NCI-H2227 treated with DMSO at 0.1 percent for 48 hours (cell line): ENCODE results near the gene FAM50B.

Experiments used
- DNase-seq: peaks from one replicate; lab custom pipeline; 2025; lab: John Stamatoyannopoulos, UW

The FAM50B gene

DNA sequence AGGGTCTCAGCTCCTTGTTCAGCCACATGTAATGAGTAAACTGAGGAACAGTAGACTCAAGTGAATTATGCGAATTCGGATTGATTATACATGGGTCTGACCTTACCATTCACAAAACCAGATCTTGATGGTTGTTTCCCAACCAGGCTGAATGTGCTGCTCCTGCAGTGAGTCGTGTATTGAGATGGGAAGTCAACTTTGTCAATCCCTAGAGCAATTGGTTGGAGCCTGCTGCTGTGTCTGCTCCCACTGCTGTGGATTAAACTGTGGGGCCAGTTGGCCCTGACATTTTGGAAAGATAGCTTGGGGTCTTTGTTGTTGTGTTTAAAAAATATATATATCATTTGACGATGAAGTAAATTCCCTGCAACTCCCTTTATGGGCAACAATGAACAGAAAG is 23.9 kb downstream of the FAM50B start:
- no peak for DNase-seq

DNA sequence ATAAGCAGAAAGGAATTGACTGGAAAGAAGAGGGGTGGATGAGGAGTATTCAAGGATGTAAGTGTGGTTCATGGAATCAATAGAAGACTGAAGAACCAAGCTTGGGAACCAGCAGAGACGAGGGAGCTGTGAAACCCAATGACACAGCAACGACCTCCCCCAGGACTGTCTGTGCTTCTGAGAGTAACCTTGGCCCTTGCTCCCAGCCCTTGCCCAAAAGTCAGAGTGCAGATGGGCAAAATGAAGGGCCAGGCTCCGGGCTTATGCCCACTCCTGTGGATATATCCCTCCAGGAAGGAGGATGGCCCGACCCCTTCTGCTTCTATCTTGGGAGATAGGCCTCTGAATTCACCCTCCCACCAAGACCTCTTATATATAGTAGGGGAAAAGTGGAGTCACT is 24.9 kb downstream of the FAM50B start:
- no peak for DNase-seq

DNA sequence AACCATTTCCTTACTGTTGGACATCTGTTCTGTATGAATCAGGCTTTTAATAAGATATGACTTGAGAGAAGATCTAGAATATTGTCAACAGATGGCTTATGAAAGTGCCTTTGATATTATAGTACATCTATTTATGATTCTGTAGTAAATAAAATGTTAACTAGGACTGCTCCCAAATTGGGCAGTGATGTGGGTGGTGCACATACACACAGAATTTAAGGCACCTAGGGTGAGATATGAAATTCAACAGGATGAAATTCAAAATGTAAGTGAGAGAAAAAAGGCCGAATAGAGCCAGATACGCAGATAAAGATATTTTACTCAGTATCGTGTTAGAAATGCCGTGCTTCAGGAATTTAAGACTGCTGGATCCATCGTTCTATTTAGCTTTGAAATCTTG is 26.3 kb downstream of the FAM50B start:
- no peak for DNase-seq

DNA sequence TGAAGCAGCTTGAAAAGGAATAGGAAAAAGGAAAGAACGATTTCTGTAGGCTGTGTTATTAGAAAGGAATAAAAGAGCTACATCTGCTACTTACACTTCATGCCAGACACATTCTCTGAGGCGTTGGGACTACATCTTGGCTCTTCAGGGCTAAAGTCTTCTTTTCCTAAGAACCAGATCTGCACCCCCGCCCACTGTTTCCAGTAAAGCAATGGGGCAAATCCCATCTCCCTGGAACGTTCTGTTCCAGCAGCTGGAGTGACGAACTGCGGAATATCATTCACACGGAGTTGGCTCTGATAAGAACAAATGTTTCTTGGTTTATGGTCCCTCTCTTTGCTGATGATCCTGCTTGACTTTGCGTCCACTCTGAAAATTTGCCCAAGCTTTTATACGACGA is 26.9 kb downstream of the FAM50B start:
- no peak for DNase-seq

DNA sequence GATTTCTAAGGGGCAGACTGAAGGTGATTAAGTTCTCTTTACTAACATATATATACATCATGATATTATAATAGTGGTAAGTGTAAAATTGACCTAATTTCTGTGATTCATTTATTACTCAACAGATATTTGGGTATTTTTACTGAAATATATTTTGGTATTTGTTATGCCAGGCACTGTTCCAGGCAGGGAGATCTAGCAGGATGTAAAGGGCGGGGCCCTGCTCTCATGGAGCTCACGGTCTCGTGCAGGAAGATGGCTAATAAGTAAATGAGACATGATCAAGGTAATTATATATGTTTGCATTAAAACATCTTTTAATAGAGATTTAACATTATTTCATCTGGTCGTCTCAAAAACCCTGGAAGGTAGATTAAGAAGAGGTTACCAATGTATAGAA is 27.7 kb downstream of the FAM50B start:
- no peak for DNase-seq

DNA sequence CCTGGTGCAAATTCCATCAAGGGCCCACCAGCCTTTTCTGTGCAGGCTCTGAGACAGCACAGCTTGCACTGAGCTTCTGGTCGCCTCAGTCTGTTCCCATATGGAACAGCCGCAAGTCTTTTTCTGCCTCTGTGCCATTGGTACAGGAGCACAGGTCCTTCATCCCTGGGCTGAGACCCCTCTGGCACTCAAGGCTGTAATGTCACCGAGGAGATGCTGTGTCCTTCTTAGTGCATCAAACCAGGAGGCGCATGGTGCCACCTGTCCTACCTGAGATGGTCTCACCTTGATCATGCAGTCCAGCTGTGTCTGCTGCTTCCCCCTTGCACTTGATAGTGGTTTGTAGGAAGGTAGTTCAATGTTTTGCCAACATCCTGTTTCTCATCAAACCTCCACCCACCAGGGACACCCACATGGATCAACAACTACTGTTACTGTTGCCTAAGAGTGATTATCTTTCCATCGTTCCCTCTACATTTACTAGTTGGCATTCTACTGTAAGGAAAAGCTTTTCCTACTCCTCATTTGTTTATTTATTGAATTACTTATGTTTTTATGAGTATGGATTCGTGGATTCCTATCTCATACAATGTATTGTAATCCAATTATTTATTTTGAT is 29.0 kb downstream of the FAM50B start:
- no peak for DNase-seq

DNA sequence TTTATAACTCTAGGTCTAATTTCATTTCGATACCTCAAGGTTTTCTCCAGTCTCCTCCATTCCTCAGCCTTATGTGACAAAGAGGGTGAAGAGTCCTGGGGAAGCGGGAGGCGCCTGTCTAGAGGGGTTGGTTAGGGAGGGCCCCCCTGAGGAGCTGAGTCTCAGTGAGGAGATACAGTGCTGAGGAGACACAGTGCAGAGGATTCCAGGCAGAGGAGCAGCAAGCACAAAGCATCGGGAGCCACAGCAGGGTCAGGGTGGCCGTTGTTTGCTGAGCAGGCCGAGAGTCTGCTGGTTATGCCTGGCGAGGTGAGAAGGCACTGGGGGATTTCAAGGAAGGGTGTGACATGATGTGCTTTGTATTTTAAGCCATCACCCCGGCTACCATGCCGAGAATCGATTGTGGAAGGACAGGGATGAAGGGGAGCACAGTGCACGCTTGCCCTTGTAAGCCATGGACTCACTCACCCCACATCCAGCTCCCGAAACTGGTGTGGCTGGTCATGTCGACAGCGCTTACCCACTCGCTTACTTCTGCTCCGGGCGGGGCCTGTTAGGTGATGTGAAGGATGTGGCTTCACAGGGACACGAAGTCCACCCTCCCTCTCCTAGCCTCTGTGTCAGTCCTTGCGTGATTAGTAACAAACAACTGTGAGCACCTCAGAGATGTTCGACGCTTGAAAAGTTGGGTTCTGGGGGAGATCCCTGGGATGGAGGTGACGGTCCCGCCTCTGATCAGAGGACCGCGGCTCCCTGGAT is 30.2 kb downstream of the FAM50B start:
- DNase-seq, result no peak

DNA sequence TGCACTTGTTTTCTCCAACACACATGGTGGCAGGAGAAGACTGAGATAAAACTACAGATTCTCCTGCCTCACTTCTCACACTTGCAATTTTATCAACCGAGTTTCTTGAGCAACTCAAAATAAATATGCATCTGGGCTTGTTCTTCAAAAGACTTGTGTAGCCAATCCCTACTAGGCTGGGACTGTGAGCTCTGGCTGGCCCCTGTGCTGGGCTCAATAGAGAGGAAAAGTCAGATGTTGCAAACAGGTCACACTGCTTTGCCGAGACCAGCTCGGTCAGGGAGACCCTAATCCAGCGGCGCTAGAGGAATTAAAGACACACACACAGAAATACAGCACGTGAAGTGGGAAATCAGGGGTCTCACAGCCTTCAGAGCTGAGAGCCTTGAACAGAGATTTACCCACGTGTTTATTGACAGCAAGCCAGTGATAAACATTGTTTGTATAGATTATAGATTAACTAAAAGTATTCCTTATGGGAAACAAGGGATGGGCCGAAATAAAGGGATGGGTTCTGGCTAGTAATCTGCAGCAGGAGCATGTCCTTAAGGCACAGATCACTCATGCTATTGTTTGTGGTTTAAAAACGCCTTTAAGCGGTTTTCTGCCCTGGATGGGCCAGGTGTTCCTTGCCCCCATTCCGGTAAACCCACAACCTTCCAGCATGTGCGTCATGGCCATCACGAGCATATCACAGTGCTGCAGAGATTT is 32.7 kb downstream of the FAM50B start:
- DNase-seq, result no peak

DNA sequence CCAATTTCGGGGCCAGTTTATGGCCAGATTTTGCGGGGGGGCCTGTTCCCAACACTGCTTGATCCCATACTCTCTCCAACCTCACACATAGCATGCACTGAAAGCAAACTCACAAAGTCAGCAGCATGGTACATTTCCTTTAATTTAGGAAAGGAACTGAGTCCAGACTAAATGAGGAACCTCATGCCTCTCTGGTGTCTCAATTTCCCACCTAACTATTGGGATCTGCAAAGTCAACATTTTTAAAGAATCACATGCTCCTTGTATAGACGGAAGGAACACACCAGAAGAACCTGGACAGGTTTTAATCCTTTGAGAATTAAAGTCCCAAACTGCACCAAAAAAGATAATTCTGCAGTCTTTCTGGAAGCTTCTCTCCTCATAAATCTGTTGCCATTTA is 33.3 kb downstream of the FAM50B start:
- DNase-seq, result no peak

DNA sequence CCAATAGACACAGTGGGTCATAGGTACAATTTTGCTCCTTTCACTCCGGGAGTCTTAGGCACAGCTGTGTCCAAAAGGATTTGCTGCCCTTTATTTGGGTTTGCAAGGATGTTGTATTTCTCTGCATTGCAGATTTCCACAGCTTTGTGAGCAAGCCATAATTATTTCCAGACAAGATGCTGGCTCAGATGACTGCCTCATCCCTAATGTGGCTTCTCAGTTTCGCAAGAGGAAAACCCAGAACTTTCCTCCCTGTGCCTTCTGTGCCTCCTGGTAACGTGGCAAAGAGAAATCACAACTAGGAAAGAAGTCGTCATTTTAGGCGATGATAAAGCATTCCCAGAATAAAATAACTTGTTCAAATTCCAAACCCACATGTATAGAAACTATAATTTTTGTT is 33.7 kb downstream of the FAM50B start:
- no peak for DNase-seq

DNA sequence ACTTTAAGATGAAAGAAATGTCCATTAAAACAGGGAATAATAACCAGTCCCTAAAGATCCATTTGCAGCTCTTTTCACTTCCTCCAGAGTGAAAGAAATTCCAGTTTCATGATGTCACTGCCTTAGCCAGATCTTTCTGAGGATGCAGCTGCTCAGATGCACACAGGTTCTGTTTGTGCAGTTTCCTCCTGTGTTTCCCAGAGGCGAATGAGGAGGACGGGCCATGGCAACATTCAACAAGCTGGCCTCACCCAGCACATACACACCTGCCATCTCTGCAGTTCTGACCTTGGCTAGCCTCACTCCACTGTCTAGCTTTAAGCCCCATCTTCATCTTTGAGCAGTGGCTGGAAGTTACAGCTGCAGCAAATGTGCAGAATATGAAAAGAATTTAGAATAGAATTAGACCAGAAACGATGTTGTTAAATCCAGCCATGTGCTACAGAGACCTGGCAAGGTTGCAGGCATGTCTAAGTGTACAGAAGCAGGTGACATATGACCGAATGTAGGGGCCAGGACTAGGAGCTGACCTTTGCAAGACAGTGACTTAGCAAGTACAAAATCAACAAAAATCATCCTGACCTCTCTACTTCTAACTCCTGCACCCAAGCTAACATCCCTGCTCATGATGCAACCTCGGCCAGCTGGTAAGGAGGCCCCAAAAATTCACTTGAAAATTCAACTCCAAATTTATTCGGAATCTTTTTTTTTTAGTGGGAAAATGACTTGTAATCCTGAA is 35.0 kb downstream of the FAM50B start:
- no peak for DNase-seq

DNA sequence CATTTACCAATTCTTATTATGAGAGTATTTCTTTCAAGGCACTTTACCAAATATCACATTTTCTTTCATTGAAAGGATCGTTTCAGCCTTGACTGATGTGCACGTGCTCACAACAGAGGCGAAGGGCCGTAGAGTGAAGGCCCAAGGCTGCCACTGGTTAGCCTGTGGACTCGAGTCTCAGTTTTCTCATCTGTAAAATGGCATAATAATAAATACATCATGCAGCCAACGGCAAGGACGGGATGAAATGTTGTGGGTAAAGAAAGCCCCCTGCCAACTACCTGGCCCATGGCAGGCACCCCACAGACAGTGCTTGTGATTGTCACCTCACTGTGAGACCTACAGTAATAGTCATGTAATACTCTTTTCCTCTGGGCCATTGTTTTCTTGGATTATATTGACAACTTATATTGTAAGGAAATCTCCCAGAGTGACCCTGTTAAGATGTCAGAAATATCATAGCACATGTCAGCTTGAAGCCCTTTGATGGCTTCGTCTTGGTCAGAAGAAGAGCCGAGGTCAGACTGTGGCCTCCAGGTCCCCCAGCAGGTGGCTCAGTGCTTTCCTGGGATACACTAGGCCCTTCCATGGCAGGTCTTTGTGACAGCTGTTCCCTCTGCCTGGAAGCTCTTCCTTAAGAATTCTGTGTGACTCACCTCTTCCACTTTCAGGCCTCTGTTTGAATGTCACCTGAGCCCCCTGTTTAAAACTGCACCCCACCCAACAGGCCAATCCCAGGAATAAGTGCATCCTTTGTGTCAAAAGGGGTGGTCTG is 36.3 kb downstream of the FAM50B start:
- no peak for DNase-seq

DNA sequence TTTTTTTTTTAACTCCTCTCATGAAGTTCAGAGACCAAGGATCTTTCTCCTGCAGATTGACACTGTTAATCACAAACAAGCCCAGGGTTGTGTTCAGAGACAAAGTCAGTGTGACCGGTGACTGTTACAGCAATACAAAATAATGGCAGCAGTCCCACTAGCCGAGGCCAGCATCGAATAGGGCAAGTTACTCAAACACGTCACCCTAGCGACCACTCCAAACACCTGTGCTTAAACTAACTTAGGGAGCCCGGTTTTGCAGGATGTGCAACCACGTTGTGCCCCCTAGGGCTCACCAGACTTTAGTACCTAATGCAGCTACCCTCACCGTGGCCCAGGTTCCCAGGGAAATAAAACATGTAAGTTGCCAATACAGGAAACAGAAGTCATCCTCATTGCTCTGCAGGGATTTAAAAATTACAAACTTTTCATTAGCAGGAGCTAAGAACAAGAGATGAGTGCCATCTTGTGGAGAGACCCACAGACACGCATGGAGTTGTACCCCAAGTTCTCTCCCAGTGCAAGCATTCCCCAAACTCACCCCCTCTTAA is 38.1 kb downstream of the FAM50B start:
- no peak for DNase-seq

DNA sequence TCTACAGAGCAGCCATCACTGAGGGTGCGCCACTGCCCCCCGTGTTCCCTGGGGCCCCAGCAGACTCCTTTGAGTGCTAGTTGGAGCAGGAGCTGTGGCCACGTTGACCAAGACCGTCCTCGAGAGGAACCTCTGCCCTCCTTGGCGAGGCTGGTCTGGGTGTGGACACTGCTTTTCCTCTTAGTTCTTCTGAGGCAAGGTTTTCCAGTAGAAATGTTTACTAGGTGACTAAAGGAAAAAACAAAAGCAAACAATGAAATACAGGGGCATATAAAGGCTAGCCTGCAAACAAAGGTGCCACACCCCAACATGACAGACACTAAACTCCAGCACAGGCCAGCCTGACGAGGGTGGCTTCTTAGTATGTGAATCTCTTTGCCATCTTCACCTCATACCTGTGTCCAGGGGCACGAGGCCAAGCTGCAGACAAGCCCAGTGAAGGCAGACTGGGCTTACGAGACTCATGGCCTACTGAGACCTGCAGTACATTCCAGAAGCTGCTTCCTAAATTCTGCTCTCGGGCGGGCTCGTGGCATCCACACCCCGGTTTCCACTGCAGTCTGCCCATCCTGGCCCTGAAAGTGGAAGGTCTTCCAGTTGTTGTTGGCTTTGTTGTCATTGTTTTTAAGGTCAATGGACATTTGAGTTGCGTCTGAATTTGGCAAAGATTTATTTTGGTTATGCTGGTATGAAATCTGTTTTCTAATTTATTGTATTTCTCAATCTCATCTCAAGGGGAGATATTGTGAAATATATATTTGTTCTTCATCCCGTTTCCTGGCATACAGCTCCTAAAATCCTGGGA is 39.2 kb downstream of the FAM50B start:
- no peak for DNase-seq

DNA sequence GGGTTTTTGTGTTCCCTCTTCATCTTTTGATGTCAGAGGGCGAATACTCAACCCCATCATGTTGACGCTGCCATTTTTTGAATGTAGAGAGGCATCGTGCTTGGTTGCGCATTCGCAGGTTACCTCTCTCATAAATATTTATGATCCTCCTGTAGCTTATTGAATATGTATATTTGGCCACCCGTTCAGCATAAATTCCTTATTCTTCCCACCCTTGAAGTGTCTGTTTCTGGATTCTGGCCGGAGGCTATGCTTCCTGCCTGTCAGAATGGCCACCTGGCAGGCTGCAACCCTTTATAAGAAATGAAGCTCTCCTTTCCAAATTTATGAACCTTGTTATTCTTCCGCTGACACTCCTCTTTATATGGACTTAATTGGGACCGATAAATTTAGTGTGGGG is 40.9 kb downstream of the FAM50B start:
- DNase-seq, result no peak

DNA sequence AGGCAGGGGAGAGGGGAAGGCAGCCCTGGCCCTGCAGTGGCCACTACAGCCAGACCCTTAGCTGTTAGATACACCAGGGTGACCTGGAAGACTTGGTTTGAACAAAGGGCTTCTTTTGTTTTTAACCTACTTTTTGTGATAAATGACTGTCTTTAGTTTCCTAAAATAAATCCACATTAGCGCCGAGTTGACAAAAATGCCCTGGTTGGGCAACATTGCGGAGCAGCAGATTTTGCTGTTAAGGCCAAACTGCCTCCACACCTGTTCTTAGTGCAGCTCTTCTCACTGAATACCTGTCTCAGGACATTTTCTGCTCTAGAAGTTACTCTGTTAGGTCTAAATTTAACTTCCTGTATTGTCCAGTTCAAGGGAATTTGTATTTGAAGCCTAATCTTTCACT is 42.7 kb downstream of the FAM50B start:
- DNase-seq, result no peak

DNA sequence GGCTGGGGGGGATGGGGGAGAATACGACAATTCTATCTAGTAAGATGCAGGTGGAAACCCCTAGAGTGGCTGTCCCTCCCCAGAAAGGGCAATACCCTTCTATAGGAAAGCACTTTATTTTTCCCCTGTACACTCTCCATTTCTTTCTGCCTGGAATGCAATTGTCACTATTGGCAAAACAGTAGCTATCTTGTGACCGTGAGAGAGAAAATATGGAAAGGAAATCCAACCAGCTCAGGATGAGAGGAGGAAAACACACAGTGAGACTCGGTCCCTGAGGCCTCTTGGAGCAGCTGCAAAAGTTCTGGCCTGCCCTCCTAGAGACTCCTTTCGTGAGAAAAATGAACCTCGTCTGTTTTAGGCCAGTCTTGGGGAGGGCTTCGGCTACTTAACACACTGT is 43.4 kb downstream of the FAM50B start:
- no peak for DNase-seq

DNA sequence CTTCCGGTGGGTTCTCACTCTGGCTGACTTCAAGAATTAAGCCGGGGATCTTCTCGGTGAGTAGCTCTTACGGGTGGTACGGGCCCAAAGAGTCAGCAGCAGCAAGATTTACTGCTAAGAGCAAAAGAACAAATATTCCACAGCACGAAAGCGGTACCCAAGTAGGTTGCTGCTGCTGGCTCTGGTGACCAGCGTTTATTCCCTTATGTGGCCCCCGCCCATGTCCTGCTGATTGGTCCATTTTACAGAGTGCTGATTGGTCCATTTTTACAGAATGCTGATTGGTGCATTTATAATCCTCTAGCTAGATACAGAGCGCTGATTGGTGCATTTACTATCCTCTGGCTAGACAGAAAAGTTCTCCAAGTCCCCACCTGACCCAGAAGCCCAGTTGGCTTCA is 44.3 kb downstream of the FAM50B start:
- no peak for DNase-seq

DNA sequence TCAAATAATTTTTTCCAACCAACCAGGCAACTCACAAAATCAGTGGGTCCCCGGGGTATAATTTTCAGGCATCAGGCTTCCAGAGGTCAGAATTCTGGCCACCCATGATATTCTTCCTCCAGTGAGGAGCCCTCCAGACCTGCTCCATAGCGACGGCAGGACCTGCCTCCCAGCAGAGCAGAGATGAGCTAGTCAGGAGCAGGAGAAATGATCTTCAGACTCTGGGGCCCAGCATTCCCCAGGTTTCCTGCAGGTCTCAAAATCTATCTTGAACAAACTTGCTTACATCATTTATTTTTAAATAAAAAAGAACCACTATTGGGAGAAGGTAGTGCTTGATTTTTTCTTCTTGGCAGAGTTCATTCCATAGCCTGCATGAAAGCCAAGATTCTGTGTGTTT is 44.7 kb downstream of the FAM50B start:
- DNase-seq, result no peak

DNA sequence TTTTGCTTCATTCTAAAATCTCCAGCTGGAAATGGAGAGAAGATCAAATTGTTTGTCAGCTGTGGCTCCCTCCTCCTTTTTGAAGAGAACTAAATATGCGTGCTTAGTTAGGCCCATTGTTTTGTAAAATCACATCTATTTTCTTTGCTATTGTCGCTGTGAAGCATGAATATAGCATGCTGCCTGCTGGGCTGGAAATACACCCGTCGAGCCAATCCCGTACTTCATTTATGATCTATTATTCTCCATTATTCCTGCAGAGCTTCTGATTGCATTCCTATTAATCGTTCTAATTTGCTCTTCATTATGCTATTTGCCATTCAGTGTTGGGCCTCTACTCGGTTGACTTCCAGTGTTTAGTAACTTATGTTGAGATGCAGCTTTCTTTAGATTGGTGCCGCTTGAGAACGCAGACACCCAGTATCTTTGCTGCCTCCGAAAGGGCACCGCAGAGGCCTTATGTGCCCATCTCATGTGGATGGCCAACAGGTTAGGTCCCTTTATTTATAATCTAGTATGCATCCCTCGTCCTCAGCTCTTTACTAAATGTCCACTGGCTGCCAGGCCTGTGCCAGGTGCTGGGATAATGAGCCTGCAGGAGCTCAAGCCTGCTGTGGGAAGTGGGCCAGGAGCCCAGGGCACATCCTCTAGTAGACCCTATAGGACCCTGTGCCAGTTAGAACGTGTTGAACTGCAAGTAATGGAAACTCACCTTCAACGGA is 45.6 kb downstream of the FAM50B start:
- no peak for DNase-seq
